Dedifferentiated amniotic fluid mesenchymal stem cell (primary cell): Measurements from ENCODE around the gene PSMD9.
"Not testable (repeated sequence)": the region's sequence is repeated elsewhere in the genome, so short reads cannot be mapped to it uniquely, and the experiment has no call there.

Source experiments
- DNase-seq: peaks from one replicate; pipeline ENCODE4 v3.0.0-alpha.2; 2016; ENCODE audit errors: extremely low spot score

PSMD9 gene

GRCh38 chr12:121888478-121889273, at the start of gene PSMD9:
TSS of gene PSMD9 (plus strand) at chr12:121888790. CDS start at chr12:121888857, 67 bp downstream.
- peak; percentile 97 for DNase-seq

- DNase-seq = peak; percentile 94
These were observed 49.2 kb upstream of the PSMD9 start for GRCh38 chr12:121839106-121839992.

GRCh38 chr12:121839993-121840761, 48.4 kb upstream of the PSMD9 start:
- no peak for DNase-seq

GRCh38 chr12:121843236-121843982, 45.2 kb upstream of the PSMD9 start:
- DNase-seq = no peak

GRCh38 chr12:121845701-121846100, 42.9 kb upstream of the PSMD9 start:
- no peak for DNase-seq

- DNase-seq = no peak
These were observed 39.4 kb upstream of the PSMD9 start for GRCh38 chr12:121849211-121849610.

- no peak for DNase-seq
These were observed 38.9 kb upstream of the PSMD9 start for GRCh38 chr12:121849665-121850064.

GRCh38 chr12:121852392-121852791, 36.2 kb upstream of the PSMD9 start:
- DNase-seq = not testable (repeated sequence)

- DNase-seq = no peak
These were observed 31.0 kb upstream of the PSMD9 start for GRCh38 chr12:121857322-121858246.

- no peak for DNase-seq
These were observed 30.3 kb upstream of the PSMD9 start for GRCh38 chr12:121858318-121858661.

- peak; percentile 58 for DNase-seq
These were observed 29.7 kb upstream of the PSMD9 start, which contains the start of gene HPD for GRCh38 chr12:121858662-121859572. TSS of gene HPD (minus strand) at chr12:121858859. CDS start at chr12:121858823, 36 bp downstream.

- DNase-seq = no peak
These were observed 28.3 kb upstream of the PSMD9 start for GRCh38 chr12:121860257-121860656.

- not testable (repeated sequence) for DNase-seq
These were observed 27.9 kb upstream of the PSMD9 start for GRCh38 chr12:121860699-121861098.

GRCh38 chr12:121861636-121862254, 26.8 kb upstream of the PSMD9 start:
- peak; percentile 16 for DNase-seq

- DNase-seq = no peak
These were observed 22.3 kb upstream of the PSMD9 start for GRCh38 chr12:121866331-121866730.

- DNase-seq = not testable (repeated sequence)
These were observed 19.4 kb upstream of the PSMD9 start for GRCh38 chr12:121869229-121869628.

- DNase-seq = no peak
These were observed 17.1 kb upstream of the PSMD9 start for GRCh38 chr12:121871467-121871866.

- peak; percentile 89 for DNase-seq
These were observed 15.9 kb upstream of the PSMD9 start for GRCh38 chr12:121872546-121873215.
